Gastroesophageal sphincter (tissue), 2 donors: ENCODE data around the gene MOAP1.

ENCODE experiments used
- EP300 ChIP-seq: sonication (generic); formaldehyde crosslinking; IDR thresholded peaks from one replicate; pipeline ENCODE4 v1.6.1; 2017; ENCODE audit warnings: antibody characterized with exemption, mild to moderate bottlenecking
- POLR2A ChIP-seq, 2 donors: fragments of 450-650 bp; IDR thresholded peaks; one replicate each; pipeline ENCODE4 v1.6.1; 2017; ENCODE audit warnings: antibody characterized with exemption in 2 of 2, mild to moderate bottlenecking in 2 of 2, moderate library complexity in 1 of 2
- POLR2AphosphoS5 ChIP-seq: sonication (generic); formaldehyde crosslinking; IDR thresholded peaks from one replicate; pipeline ENCODE4 v1.6.1; 2017; ENCODE audit warnings: antibody characterized with exemption

GRCh38 chr14:93137864-93138263 lies 46.8 kb downstream of the MOAP1 start:
- TF ChIP-seq EP300 (no peak), POLR2A (IDR thresholded peaks at IDR 0.05) (no peak), POLR2AphosphoS5 (no peak)
